HepG2 (cell line): ENCODE results near the gene TM9SF4. TPM values are rescaled to one million over a fixed set of nuclear protein-coding genes. Genes with fewer than 3 reads are reported as not detected.
A peak's percentile ranks its signal among the peaks of the same experiment; 100 is the strongest.

ENCODE experiments used
- CCAR2 ChIP-seq: fragments of 200-400 bp; formaldehyde crosslinking; optimal IDR thresholded peaks from 2 replicates; pipeline ENCODE3; 2018; ENCODE audit warnings: low read depth, mild to moderate bottlenecking, low read length, moderate library complexity
- FOXC1 ChIP-seq: sonication (generic); formaldehyde crosslinking; IDR thresholded peaks from 2 replicates; pipeline ENCODE4 v1.8.0; 2022; ENCODE audit warnings: mild to moderate bottlenecking, missing genetic modification reagents, borderline replicate concordance
- HOXA7 ChIP-seq: sonication (generic); formaldehyde crosslinking; IDR thresholded peaks from 2 replicates; pipeline ENCODE4 v1.8.1; 2022; ENCODE audit warnings: mild to moderate bottlenecking, missing genetic modification reagents, moderate library complexity
- ISX ChIP-seq: sonication (generic); formaldehyde crosslinking; conservative IDR thresholded peaks from 2 replicates; pipeline ENCODE4 v1.5.0; 2020; ENCODE audit warnings: missing genetic modification reagents
- KDM5A ChIP-seq: fragments of 200-600 bp; sonication (generic); IDR thresholded peaks from 2 replicates; pipeline ENCODE4 v1.7.0; 2018; ENCODE audit warnings: antibody characterized with exemption, mild to moderate bottlenecking, low read length, borderline replicate concordance
- LCORL ChIP-seq, 2 experiments: fragments of 450-650 bp in 1 of 2; sonication (generic) in 1 of 2; formaldehyde crosslinking in 1 of 2; IDR thresholded peaks; 2 replicates each; pipeline versions ENCODE4 v1.5.0 to v1.6.1; 2017 to 2020; ENCODE audit warnings: antibody characterized with exemption in 1 of 2, missing genetic modification reagents in 1 of 2
- TAF15 ChIP-seq: fragments of 200-400 bp; formaldehyde crosslinking; IDR thresholded peaks from one replicate; pipeline ENCODE4 v1.6.1; 2018; ENCODE audit warnings: mild to moderate bottlenecking, low read depth, low read length; ENCODE audit not compliant: poor library complexity, severe bottlenecking
- ZBTB7A ChIP-seq: sonication (generic); formaldehyde crosslinking; IDR thresholded peaks from 2 replicates; pipeline ENCODE4 v1.8.0; 2022; ENCODE audit warnings: mild to moderate bottlenecking, missing genetic modification reagents
- ZFP36 ChIP-seq: fragments of 150-350 bp; IDR thresholded peaks from 2 replicates; pipeline ENCODE4 v1.6.1; 2018; ENCODE audit warnings: borderline replicate concordance, low read length, low read depth; ENCODE audit not compliant: partially characterized antibody
- ZMYM3 ChIP-seq: sonication (generic); formaldehyde crosslinking; IDR thresholded peaks from 2 replicates; pipeline ENCODE4 v1.5.1; 2020; ENCODE audit warnings: mild to moderate bottlenecking, missing genetic modification reagents
- ZNF207 ChIP-seq: fragments of 450-650 bp; IDR thresholded peaks from 2 replicates; pipeline ENCODE4 v1.6.1; 2016; ENCODE audit warnings: antibody characterized with exemption, borderline replicate concordance
- ZNF44 ChIP-seq: sonication (generic); formaldehyde crosslinking; IDR thresholded peaks from 2 replicates; pipeline ENCODE4 v1.5.1; 2020; ENCODE audit warnings: mild to moderate bottlenecking, missing genetic modification reagents
- ZNF703 ChIP-seq: sonication (generic); formaldehyde crosslinking; IDR thresholded peaks from 2 replicates; pipeline ENCODE4 v1.5.1; 2020; ENCODE audit warnings: missing genetic modification reagents, mild to moderate bottlenecking, moderate library complexity, borderline replicate concordance
- ZSCAN9 ChIP-seq: IDR thresholded peaks from 2 replicates; pipeline ENCODE4 v1.6.1; 2016; ENCODE audit warnings: borderline replicate concordance
- polyA plus RNA-seq, 8 experiments: library from polyadenylated mRNA; depleted of rRNA in 3 of 8; stranded (reverse) in 7 of 8; unstranded in 1 of 8; fragments of >200 nt; fragmentation: Illumina TruSeq in 4 of 8; extraction: Trizol in 4 of 8; gene quantifications; 2 replicates each; pipeline versions ENCODE4 v1.2.1 to v1.2.3, GENCODE V29; 2011 to 2016; ENCODE audit warnings: low read depth in 4 of 8, missing spikeins in 1 of 8, mixed read lengths in 1 of 8; ENCODE audit not compliant: insufficient read depth in 1 of 8
- total RNA-seq, 5 experiments: library from RNA; depleted of rRNA; stranded (reverse); fragments of >200 nt; fragmentation: Illumina TruSeq; extraction: Trizol; gene quantifications; 2 replicates each; pipeline ENCODE4 v1.2.3, GENCODE V29; 2016; ENCODE audit warnings: low read depth in 1 of 5
- TF ChIP-seq, protein P1 (sequence below): sonication (generic); formaldehyde crosslinking; IDR thresholded peaks from 2 replicates; pipeline ENCODE4 v1.5.0; 2020; ENCODE audit warnings: mild to moderate bottlenecking, missing genetic modification reagents
- TF ChIP-seq, protein P2 (sequence below), 2 experiments: sonication (generic) in 1 of 2; formaldehyde crosslinking in 1 of 2; IDR thresholded peaks; 2 replicates each; pipeline versions ENCODE4 v1.4.0 to v1.6.1; 2016 to 2020; ENCODE audit warnings: borderline replicate concordance in 1 of 2, low read depth in 1 of 2, mild to moderate bottlenecking in 1 of 2, missing genetic modification reagents in 1 of 2
- TF ChIP-seq, protein P3 (sequence below): sonication (generic); formaldehyde crosslinking; IDR thresholded peaks from 2 replicates; pipeline ENCODE4 v1.4.0; 2020; ENCODE audit warnings: missing genetic modification reagents
- TF ChIP-seq, protein P4 (sequence below): sonication (generic); formaldehyde crosslinking; IDR thresholded peaks from 2 replicates; pipeline ENCODE4 v1.8.0; 2022; ENCODE audit warnings: missing genetic modification reagents, low read depth, mild to moderate bottlenecking, borderline replicate concordance
- TF ChIP-seq, protein P5 (sequence below): sonication (generic); formaldehyde crosslinking; IDR thresholded peaks from 2 replicates; pipeline ENCODE4 v1.9.0; 2021; ENCODE audit warnings: missing genetic modification reagents, mild to moderate bottlenecking, borderline replicate concordance

TM9SF4 gene
- total and polyA plus RNA-seq, 2 of the 13 experiments (the other 11 are each of a cell fraction or from before 2014, with no cell fraction given) = 53.5 to 171 TPM

DNA sequence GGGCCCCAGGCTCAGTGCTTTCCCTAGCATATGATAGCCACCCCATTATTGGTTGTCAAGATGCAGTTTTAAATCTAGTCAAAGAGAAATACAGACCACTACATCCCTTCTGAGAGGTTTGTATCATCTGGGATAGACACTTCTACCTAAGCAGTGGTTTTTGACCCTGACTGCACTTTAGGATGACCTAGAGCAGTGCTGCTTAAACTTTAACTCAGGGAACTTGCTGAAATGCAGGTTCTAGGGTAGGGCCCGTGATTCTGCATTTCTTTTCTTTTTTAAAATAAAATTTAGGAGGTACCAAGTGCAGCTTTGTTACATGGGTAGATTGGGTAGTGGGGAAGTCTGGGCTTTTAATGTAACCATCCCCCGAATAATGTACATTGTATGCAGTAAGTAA is 18.7 kb downstream of the TM9SF4 start (continued):
- TF ChIP-seq, protein P1, sequence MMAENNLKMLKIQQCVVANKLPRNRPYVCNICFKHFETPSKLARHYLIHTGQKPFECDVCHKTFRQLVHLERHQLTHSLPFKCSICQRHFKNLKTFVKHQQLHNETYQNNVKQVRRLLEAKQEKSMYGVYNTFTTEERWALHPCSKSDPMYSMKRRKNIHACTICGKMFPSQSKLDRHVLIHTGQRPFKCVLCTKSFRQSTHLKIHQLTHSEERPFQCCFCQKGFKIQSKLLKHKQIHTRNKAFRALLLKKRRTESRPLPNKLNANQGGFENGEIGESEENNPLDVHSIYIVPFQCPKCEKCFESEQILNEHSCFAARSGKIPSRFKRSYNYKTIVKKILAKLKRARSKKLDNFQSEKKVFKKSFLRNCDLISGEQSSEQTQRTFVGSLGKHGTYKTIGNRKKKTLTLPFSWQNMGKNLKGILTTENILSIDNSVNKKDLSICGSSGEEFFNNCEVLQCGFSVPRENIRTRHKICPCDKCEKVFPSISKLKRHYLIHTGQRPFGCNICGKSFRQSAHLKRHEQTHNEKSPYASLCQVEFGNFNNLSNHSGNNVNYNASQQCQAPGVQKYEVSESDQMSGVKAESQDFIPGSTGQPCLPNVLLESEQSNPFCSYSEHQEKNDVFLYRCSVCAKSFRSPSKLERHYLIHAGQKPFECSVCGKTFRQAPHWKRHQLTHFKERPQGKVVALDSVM (CRISPR knock-in tag) = no peak
- TF ChIP-seq ZNF207 = no peak
- TF ChIP-seq CCAR2 = no peak
- TF ChIP-seq, protein P2, sequence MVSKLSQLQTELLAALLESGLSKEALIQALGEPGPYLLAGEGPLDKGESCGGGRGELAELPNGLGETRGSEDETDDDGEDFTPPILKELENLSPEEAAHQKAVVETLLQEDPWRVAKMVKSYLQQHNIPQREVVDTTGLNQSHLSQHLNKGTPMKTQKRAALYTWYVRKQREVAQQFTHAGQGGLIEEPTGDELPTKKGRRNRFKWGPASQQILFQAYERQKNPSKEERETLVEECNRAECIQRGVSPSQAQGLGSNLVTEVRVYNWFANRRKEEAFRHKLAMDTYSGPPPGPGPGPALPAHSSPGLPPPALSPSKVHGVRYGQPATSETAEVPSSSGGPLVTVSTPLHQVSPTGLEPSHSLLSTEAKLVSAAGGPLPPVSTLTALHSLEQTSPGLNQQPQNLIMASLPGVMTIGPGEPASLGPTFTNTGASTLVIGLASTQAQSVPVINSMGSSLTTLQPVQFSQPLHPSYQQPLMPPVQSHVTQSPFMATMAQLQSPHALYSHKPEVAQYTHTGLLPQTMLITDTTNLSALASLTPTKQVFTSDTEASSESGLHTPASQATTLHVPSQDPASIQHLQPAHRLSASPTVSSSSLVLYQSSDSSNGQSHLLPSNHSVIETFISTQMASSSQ (IDR thresholded peaks at IDR 0.05; ENCODE audit: low read depth) = peak; percentile 89
- TF ChIP-seq, protein P2 (CRISPR knock-in tag; IDR thresholded peaks at IDR 0.05; ENCODE audit: borderline replicate concordance) = peak; percentile 70; the same call in 1 of the 2 replicates
- no peak for TF ChIP-seq FOXC1 (CRISPR knock-in tag)
- no peak for TF ChIP-seq ZFP36
- TF ChIP-seq, protein P3, sequence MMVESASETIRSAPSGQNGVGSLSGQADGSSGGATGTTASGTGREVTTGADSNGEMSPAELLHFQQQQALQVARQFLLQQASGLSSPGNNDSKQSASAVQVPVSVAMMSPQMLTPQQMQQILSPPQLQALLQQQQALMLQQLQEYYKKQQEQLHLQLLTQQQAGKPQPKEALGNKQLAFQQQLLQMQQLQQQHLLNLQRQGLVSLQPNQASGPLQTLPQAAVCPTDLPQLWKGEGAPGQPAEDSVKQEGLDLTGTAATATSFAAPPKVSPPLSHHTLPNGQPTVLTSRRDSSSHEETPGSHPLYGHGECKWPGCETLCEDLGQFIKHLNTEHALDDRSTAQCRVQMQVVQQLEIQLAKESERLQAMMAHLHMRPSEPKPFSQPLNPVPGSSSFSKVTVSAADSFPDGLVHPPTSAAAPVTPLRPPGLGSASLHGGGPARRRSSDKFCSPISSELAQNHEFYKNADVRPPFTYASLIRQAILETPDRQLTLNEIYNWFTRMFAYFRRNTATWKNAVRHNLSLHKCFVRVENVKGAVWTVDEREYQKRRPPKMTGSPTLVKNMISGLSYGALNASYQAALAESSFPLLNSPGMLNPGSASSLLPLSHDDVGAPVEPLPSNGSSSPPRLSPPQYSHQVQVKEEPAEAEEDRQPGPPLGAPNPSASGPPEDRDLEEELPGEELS = no peak
- TF ChIP-seq ZBTB7A (CRISPR knock-in tag) = no peak
- TF ChIP-seq, protein P4, sequence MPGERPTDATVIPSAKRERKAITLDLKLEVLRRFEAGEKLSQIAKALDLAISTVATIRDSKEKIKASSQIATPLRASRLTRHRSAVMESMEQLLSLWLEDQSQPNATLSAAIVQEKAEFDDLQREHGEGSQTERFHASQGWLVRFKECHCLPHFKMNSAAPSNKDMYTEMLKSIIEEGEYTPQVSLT (CRISPR knock-in tag) = no peak
- TF ChIP-seq, protein P5, sequence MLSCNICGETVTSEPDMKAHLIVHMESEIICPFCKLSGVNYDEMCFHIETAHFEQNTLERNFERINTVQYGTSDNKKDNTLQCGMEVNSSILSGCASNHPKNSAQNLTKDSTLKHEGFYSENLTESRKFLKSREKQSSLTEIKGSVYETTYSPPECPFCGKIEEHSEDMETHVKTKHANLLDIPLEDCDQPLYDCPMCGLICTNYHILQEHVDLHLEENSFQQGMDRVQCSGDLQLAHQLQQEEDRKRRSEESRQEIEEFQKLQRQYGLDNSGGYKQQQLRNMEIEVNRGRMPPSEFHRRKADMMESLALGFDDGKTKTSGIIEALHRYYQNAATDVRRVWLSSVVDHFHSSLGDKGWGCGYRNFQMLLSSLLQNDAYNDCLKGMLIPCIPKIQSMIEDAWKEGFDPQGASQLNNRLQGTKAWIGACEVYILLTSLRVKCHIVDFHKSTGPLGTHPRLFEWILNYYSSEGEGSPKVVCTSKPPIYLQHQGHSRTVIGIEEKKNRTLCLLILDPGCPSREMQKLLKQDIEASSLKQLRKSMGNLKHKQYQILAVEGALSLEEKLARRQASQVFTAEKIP (CRISPR knock-in tag) = no peak
- no peak for TF ChIP-seq TAF15
- TF ChIP-seq KDM5A = no peak
- peak; percentile 65 for TF ChIP-seq ZMYM3 (CRISPR knock-in tag)
- TF ChIP-seq HOXA7 (CRISPR knock-in tag) = no peak
- no peak for TF ChIP-seq ISX
- no peak for TF ChIP-seq LCORL (IDR thresholded peaks at IDR 0.05)
- TF ChIP-seq LCORL (CRISPR knock-in tag; IDR thresholded peaks at IDR 0.05) = 0 out of 2 replicates have a peak, but pooled peaks have one; percentile 22
- no peak for TF ChIP-seq ZNF44 (CRISPR knock-in tag)
- TF ChIP-seq ZNF703 (CRISPR knock-in tag) = no peak
- no peak for TF ChIP-seq ZSCAN9 (CRISPR knock-in tag)
